ENCODE results near the gene NCOA7.

DNA sequence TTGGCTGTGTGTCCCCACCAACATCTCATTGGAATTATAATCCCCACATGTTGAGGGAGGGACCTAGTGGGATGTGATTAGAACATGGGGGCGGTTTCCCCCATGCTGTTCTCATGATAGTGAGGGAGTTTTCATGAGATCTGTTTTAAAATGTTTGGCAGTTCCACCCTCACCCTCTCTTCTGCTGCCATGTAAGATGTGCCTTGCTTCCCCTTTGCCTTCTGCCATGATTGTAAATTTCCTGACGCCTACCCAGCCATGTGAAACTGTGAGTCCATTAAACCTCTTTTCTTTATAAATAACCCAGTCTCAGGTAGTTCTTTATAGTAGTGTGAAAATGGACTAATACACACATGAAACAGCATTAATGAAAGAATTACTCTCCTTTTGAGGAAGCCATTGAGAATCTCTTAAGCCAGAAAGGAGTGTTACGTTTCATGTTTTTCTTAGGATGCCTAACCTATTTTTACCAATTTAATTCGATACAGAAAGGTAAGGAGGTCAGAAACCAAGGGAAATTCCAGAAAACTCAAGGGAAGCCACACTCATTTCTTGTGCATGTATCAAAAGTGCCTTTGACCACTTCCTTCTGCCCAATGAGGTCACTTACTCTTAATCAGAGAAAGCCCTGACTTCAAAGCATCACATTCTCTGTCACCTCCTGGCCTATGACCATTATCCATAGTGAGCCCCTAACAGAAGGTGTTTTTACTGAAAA is 141.1 kb downstream of the NCOA7 start:
- TF ChIP-seq, protein P1, sequence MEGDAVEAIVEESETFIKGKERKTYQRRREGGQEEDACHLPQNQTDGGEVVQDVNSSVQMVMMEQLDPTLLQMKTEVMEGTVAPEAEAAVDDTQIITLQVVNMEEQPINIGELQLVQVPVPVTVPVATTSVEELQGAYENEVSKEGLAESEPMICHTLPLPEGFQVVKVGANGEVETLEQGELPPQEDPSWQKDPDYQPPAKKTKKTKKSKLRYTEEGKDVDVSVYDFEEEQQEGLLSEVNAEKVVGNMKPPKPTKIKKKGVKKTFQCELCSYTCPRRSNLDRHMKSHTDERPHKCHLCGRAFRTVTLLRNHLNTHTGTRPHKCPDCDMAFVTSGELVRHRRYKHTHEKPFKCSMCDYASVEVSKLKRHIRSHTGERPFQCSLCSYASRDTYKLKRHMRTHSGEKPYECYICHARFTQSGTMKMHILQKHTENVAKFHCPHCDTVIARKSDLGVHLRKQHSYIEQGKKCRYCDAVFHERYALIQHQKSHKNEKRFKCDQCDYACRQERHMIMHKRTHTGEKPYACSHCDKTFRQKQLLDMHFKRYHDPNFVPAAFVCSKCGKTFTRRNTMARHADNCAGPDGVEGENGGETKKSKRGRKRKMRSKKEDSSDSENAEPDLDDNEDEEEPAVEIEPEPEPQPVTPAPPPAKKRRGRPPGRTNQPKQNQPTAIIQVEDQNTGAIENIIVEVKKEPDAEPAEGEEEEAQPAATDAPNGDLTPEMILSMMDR (IDR thresholded peaks at IDR 0.05; ENCODE audit: low read depth, low read length, missing input control) = no peak
- no peak for TF ChIP-seq GABPA (IDR thresholded peaks at IDR 0.05 in 1 of 2, conservative IDR thresholded peaks at IDR 0.05 in 1 of 2)
- no peak for TF ChIP-seq EGR1 (IDR thresholded peaks at IDR 0.05; ENCODE audit: low read depth in 2 of 2)
- no peak for TF ChIP-seq TAF1 (conservative IDR thresholded peaks at IDR 0.05)
- TF ChIP-seq, protein P2, sequence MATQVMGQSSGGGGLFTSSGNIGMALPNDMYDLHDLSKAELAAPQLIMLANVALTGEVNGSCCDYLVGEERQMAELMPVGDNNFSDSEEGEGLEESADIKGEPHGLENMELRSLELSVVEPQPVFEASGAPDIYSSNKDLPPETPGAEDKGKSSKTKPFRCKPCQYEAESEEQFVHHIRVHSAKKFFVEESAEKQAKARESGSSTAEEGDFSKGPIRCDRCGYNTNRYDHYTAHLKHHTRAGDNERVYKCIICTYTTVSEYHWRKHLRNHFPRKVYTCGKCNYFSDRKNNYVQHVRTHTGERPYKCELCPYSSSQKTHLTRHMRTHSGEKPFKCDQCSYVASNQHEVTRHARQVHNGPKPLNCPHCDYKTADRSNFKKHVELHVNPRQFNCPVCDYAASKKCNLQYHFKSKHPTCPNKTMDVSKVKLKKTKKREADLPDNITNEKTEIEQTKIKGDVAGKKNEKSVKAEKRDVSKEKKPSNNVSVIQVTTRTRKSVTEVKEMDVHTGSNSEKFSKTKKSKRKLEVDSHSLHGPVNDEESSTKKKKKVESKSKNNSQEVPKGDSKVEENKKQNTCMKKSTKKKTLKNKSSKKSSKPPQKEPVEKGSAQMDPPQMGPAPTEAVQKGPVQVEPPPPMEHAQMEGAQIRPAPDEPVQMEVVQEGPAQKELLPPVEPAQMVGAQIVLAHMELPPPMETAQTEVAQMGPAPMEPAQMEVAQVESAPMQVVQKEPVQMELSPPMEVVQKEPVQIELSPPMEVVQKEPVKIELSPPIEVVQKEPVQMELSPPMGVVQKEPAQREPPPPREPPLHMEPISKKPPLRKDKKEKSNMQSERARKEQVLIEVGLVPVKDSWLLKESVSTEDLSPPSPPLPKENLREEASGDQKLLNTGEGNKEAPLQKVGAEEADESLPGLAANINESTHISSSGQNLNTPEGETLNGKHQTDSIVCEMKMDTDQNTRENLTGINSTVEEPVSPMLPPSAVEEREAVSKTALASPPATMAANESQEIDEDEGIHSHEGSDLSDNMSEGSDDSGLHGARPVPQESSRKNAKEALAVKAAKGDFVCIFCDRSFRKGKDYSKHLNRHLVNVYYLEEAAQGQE (IDR thresholded peaks at IDR 0.05) = no peak
- no peak for TF ChIP-seq RAD21 (IDR thresholded peaks at IDR 0.05)
- TF ChIP-seq, protein P3, sequence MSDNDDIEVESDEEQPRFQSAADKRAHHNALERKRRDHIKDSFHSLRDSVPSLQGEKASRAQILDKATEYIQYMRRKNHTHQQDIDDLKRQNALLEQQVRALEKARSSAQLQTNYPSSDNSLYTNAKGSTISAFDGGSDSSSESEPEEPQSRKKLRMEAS (IDR thresholded peaks at IDR 0.05) = no peak

All from liver (tissue), 3 donors.